Measurements from ENCODE around the gene TENM4.
"Not testable (repeated sequence)": the region's sequence is repeated elsewhere in the genome, so short reads cannot be mapped to it uniquely, and the experiment has no call there.

The TENM4 gene

GRCh38 chr11:78846269-78846668 lies 594.6 kb downstream of the TENM4 start:
- DNase-seq (ENCODE audit: low read depth in 2 of 2): no peak

DNA sequence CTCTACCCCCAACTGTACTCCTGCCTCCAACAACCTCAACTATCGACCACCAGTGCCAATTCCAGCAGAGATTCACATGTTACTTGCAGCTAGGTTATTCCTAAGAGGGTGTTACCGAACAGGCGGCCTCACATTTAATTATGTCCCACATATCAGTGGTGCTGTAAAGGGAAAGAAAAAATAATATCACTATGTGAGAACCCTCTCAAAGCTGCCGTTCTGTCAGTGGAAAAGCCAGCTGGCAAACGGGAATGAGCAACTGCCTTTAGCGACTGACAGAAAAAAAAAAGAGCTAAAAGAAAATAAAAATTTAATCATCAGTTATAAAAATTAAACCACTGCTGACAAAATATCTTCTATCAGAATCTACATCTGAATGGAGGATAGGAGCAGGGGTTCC lies 595.3 kb downstream of the TENM4 start:
- DNase-seq (ENCODE audit: low read depth in 2 of 2): no peak

GRCh38 chr11:78841456-78842060 lies 599.3 kb downstream of the TENM4 start:
- no peak for DNase-seq (ENCODE audit: low read depth in 2 of 2)

DNA sequence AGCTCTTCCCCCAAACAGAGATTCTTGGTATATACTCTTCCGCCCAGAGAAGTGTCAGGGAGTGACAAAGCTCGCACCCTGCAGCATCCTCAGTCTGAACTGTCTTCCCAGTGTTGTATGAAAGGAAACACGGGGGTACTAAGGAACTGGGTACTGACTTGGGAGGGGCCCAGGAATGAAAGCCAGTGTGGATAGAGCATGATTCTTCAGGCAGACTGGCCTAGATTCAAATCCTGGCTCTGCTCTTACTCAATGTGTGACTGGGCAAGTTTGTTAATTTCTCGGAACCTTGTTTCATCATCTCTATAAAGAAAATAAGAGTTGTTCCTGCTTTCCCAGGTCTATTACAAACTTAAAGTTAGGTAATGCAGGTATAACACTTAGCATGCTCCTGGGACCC lies 600.2 kb downstream of the TENM4 start:
- DNase-seq (ENCODE audit: low read depth in 2 of 2): no peak

DNA sequence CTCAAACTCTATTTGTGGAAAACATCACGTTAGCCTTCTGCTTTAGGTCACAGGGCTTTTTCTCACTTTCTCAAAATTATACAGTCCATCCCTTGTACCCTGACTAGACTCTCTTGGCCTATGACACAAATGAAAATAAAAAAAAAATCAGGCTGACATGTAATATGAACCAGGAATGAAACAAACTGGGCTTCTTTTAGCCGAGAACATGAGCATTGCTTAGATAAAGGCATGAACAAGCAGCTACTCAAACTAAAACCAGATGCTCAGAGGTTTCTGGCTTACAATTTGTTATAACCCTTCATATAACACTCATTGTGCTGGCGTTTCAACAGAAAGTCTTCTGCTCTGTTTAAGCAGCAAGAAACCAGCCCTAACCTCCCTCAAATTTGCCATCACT lies 600.6 kb downstream of the TENM4 start:
- no peak for DNase-seq (ENCODE audit: low read depth in 2 of 2)

DNA sequence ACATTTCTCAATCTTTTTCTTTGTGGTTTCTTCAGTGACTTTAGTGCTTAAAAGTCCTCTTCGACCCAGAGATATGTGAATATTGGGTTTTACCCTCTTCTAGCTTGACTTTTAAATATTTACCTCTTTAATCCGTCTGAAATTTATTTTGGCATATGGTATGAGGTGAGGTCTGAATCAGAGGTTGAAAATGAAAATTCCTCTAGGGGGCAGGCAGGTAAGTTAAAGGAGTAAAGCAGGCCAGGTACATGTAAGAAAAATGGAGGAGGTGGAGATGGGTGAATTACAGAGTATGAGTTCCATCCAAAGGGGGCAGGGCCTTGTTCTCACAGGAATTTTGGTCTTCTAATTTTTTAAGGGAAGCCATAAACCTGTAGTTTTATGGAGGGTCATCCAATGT lies 602.4 kb downstream of the TENM4 start:
- DNase-seq (ENCODE audit: low read depth in 2 of 2): no peak

GRCh38 chr11:78835646-78836045 lies 605.2 kb downstream of the TENM4 start:
- no peak for DNase-seq (ENCODE audit: low read depth in 2 of 2)

DNA sequence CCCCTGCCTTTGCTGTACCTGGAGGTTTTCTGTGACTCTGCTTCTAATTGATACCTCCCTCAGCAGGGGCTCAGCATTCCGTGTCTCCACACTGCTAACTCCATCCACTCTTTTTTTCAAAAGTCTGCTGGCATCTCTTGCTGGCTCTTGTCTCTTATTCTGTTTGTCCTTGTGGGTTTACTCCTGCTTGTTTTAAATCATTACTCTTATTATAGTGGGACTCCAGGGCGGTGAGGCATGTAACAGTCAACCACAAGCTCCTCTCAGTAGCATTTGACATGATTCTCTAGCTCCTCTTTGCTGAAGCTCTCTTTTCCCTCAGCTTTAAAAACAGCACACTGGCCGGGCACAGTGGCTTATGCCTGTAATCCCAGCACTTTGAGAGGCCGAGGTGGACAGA lies 605.9 kb downstream of the TENM4 start:
- no peak for DNase-seq (ENCODE audit: low read depth in 2 of 2)

DNA sequence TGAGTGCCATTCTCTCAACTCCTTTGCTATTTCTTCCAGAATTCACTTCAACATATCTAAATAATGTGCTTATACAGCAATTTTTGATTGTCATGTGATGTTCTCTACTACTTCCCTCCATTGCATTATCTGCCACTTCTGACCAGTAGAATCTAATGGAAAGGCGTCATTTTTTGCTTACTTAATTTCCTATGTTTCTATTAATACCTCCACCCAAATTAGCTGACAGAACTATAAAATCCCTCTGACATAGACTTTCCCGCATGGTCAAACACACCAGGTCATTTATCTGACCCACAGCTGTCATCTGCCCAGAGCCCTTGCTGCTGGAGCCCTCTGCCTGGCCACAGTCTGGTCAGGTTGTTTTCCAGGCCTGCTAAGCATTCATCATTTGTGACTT lies 607.6 kb downstream of the TENM4 start:
- DNase-seq (ENCODE audit: low read depth in 2 of 2): no peak

DNA sequence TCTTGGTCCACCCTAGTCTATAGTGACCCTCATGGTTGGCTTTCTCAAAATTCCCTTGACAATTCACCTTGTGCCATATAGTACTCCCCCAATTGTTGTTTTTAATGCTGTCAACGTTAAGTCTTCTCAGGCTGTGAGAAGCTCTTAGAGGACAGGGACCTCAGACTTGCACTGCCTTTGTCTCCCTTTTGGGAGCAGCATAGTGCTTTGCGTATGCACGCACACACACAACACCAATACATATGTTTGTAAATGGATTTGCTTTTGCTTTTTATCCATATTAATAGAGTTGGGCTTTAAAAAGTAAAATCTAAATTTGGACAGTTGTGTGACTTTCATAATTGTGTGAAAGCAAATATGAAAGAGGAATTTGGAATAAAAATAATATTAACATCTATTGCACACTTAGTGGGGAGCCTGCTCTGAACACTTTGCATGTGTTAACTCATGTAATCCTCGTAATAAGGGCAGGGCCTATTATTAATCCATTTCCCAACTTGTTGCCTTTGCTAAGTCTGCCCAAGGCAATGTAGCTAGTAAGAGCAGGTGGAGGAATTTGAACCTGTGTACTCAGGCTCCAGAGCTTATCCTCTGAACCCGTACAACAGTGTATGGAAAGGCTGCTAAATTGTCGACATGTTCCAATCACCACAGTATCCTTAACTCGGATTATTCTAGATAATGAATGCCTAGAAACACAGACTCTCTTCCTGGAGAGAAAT lies 608.4 kb downstream of the TENM4 start:
- DNase-seq (ENCODE audit: low read depth in 2 of 2): no peak

- no peak for DNase-seq (ENCODE audit: low read depth in 2 of 2)
These were observed 609.3 kb downstream of the TENM4 start for GRCh38 chr11:78831571-78831970.

DNA sequence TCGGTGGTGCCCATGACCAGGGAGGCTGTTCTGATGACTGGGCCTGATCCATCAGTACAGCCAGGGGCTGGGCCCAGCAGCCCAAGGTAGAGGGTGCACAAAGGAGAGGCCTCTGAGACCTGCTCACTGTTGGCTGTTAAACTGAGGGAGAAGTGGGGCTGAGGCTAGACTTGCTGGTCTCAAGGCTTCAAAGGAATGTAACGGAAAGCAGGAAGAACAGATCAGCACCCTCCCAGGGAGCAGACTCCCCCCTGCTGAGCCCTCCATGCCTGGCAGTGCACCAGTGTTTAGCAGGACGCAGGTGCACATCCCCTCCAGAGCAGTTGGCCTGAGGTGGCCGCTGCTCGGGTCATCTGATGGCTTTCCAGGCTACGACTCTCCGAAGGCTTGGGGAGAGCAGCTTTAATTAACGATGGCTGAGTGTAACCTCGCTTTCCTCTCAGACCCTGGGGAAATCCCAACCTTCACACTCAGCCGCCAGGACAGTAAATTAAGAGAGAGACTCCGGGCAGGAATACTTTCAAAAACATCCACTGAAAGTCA lies 610.5 kb downstream of the TENM4 start:
- no peak for DNase-seq (ENCODE audit: low read depth in 2 of 2)

DNA sequence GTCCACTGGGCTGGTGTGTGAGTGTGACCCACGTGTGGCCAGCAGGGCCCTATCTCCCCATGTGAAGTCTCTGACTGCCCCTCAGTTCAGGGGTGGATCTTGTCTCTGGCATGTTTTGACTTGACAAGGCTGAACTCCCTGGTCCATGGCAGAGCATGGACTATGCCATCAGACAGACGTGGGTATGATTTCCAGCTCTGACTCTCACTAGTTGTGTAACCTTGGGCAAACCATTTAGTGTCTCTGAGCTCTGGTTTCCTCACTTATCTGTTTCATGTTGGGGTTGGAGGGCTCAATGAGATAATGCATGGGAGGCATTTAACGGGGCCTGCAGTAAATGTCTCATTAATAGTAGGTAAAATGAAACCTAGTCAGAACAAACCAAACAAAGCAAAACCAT lies 611.7 kb downstream of the TENM4 start:
- DNase-seq (ENCODE audit: low read depth in 2 of 2): no peak

GRCh38 chr11:78828676-78829075 lies 612.2 kb downstream of the TENM4 start:
- no peak for DNase-seq (ENCODE audit: low read depth in 2 of 2)

GRCh38 chr11:78827291-78827690 lies 613.5 kb downstream of the TENM4 start:
- not testable (repeated sequence) for DNase-seq (ENCODE audit: low read depth in 2 of 2)

DNA sequence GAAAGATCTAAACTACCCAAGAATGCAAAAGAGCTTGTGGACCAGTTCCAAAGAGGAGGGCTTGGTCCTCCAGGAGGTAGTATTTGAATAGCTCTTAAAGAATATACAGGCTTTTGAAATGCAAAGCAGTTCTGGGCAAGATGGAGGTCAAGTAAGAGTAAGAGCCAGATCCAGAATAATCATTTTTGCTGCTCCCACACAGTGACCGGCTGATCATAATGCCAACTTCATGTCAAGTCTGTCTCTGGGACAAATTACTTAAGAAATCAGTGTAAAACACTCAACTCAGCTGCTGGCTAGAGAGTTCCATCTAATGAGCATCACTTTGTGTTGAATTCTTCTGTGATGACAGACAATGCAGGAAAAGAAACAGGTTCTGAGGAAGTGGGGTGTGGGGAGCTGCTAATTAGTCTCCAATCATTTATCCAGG lies 615.2 kb downstream of the TENM4 start:
- no peak for DNase-seq (ENCODE audit: low read depth in 2 of 2)

- DNase-seq (ENCODE audit: low read depth in 2 of 2): no peak
These were observed 617.2 kb downstream of the TENM4 start for GRCh38 chr11:78823588-78823987.

GRCh38 chr11:78822931-78823423 lies 617.9 kb downstream of the TENM4 start:
- DNase-seq (ENCODE audit: low read depth in 2 of 2): no peak

DNA sequence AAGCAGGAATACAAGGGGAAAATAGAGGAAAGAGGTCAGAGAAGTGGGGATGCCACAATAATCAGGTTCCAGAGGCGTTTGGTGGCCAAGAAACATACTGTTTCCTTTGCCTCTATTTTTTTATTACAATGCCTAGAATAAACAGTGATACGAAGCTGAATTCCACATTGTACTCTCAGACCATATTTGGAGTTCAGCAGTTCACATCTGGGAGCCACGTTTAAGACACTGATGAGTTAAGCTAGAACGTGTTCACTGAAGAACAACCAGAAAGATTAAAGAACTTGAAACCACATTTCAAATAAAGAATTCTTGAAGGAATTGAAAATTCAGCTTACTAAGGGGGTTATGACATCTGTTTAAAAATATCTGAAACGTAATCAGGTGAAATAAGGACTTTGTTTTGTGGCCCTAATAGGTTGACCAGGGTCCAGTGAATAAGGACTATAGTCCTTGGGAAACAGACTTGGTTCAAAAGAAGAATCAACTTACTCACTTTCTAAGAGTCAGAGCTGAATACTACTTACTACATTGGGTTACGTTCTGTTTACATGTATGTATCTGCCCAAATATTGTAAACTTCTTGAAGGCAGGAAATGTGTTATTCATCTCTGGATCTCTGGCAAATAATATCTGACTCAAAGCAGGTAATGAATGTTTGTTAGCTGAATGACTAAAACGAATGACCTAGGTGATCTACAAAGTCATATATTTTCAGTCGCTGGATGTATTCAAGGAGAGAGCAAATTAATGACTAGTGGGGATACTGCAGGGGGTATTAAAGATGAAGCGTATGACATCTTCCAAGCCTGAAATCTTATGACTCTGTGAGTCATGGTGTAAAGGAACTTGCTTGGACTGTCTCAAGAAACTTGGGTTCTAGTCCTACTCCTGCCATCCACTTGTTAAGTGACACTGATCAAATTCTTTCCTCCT lies 619.2 kb downstream of the TENM4 start:
- DNase-seq (ENCODE audit: low read depth in 2 of 2): no peak

- no peak for DNase-seq (ENCODE audit: low read depth in 2 of 2)
These were observed 620.1 kb downstream of the TENM4 start for GRCh38 chr11:78820741-78821140.

DNA sequence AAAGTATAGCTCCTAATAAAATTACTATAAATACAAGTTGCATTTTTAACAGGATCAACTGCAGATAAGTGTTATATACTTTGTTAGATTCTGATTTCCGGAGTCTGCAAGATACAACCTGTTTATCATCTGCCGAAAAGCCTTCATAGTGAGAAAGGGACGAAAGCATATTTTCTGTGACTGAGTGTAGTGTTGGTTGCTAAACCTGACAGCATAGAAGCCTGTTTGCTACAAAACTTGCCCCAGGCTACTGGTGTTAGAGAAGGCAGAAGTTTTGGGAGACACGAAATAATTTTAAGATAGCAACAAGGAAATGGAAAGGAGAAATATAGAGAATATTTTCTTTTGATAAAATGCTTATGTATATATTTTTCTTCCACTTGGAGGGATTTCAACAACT lies 622.6 kb downstream of the TENM4 start:
- DNase-seq (ENCODE audit: low read depth in 2 of 2): no peak

- DNase-seq (ENCODE audit: low read depth in 2 of 2): no peak
These were observed 625.0 kb downstream of the TENM4 start for GRCh38 chr11:78815831-78816230.

Measured in stimulated activated CD8-positive, alpha-beta memory T cell treated with anti-CD3 and anti-CD28 coated beads, Interleukin-7, amount 100 ng/mL, for 4 hours (primary cell).